ENCODE measurements around the gene NEUROD1.

NEUROD1 gene

DNA sequence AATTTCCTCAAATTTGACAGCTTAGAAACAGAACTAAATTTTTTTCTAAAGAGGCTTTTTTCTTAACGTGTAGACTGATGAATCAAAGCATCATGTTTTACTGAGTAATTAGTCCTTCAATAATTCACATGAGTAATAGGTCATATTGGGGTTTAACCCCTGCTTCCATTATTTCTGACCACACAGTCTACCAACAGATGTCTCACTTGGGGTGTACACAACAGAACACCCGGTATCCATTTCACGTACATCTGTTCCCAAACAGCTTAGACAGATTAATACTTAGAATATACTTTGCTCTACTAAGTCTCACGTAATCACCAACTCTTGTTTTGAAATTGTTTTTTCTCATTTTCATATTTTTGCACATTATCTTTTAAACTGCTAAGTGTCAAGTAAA is 38.2 kb downstream of the NEUROD1 start:
- DNase-seq (ENCODE audit: low read depth): no peak

DNA sequence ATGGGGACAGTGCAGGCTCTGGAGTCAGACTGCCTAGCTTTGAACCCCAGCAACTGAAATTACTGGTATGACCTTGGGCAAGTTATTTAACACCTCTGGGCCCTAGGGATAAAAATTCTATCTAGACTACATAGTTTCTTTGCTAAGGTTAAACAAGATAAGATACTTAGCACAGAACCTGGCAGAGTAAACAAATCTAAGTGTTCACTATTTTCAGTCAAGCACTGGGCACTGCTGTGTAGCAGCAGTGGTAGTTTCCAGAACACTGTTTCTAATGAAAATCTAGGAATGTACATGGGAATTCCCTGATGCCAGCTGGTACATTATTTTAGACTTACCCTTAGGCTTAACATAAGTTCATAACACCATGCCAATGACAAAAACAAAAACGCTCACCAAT is 40.6 kb downstream of the NEUROD1 start:
- DNase-seq (ENCODE audit: low read depth): no peak

DNA sequence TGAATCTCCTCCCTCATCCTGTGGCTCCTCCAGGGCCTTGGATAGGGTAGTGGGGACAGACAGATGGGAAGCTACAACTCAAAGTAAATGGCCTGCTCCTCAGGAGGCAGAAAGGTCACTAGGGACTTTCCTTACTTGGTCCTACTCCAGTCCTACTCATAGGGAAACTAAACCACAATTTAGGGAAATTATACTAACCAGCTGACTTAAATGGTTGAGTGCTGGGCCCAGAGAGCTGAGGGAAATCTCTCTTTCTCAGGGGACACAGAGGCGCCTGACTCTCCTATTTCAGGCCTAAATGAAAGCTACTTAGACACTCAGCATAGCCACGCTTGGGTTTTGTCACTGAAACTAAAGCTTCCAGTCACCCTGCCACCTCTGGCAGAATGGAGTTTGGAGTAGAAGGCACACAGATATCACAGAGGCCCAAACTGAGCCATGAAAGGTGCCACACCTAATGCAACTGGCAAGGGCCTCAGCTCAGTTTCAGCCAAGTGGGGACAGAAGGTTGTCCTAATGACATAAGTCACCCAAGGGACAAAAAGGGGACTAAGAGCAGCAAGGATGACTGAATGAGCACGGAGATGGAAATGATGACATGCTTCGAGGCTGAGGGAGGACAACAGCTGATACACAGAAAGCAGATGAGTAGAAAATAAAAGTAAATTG is 47.5 kb downstream of the NEUROD1 start:
- DNase-seq (ENCODE audit: low read depth): no peak

DNA sequence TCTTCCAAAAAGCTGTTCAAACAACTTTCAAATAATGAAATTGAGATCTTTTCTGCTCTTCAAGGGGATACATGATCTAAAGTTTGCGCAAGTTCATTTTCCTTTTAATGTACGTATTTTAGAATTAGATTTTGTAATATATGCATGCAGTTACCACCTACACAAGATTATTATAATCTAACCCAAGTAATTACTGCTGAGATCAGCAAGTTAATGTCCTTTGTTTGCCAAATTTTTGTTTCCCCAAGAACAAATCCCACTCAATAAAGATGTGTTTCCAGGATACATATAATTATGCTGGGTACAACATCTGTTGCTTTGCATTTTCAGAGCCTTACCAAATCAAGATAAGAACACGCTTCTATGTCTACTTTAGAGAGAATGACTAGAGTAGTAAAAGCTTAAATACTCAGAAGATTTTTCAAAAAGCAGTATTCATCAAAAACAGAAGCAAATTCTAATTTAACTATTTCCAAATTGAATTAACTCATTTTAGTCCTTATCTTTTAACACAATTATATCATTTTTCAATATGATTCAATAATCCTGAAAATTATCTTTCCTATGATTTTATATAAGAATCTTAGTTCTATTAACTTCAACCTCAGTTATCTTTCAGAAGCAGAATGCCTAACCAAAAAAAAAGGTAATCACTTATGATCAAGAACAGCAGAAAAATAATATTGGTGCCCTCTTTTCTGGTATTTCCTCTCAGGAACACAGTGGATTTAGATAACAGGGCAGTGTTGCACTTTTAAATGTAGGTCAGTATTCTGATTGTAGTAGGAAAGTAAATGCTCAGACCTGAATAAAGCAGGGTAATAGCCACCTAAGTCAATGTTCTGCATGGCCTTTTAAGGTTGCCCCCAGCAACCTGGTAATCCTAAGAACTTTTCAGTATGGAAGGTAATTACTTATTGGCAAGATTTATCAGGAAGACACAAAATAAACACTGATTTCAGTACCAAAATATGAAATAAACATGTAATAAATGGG is 51.4 kb downstream of the NEUROD1 start:
- DNase-seq (ENCODE audit: low read depth): no peak

DNA sequence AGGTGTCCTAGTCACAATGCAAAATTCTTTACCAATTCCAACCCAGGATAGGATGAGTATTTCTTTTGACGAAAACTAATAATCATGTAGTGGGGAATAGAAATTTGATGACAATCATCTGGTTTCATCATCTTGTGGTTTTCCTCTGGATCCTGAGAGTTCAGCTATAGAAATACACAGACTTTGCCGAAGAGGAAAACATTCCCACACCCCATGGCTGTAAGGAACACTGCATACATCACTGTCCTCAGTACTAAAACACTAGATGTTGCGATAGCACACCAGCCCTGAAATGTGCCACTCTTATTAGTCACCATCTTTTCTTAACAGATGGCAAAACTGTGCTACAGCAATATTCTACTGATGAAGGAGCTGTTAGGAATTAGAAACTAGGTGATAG is 52.8 kb downstream of the NEUROD1 start:
- peak; percentile 4 for DNase-seq (ENCODE audit: low read depth)

DNA sequence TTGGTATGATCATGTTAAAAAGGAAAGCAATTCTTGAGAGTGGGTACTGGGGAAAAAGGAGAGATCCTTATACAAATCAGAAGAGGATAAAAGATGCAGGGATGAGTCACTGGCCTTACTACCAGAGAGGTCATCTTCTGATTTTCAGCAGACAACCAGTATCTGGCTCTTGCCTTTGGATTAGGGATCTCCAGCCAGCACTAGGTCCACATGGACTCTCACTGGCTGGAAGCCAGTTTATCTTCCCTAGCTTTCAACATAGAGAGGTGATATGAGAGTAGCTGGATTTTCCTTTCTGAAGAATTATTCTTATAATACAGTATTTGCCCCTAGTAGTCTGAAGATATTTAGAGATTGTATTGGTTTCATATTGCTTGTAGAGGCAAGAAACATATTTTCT is 53.6 kb downstream of the NEUROD1 start:
- no peak for DNase-seq (ENCODE audit: low read depth)

Data from GM04503 (cell line).